ENCODE data around the gene ACOT11.

DNA sequence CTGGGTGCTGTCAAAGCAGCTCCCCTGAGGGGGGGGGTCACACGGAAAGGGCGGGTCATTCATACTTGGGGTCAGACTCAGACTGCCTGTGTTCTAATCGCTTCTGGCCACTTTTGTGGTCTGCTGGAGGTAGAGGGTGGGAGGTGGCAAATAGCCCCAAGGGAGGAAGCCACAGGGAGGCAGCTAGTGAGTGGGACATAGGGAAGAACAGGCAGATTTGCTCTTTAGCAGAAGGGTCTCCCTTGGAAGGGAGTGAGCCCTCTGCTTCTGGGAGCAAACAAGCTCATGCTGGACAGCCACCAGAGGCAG lies 24.5 kb downstream of the ACOT11 start:
- TF ChIP-seq, protein P1, sequence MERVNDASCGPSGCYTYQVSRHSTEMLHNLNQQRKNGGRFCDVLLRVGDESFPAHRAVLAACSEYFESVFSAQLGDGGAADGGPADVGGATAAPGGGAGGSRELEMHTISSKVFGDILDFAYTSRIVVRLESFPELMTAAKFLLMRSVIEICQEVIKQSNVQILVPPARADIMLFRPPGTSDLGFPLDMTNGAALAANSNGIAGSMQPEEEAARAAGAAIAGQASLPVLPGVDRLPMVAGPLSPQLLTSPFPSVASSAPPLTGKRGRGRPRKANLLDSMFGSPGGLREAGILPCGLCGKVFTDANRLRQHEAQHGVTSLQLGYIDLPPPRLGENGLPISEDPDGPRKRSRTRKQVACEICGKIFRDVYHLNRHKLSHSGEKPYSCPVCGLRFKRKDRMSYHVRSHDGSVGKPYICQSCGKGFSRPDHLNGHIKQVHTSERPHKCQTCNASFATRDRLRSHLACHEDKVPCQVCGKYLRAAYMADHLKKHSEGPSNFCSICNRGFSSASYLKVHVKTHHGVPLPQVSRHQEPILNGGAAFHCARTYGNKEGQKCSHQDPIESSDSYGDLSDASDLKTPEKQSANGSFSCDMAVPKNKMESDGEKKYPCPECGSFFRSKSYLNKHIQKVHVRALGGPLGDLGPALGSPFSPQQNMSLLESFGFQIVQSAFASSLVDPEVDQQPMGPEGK (CRISPR knock-in tag; IDR thresholded peaks at IDR 0.05; ENCODE audit: borderline replicate concordance) = no peak
- no peak for TF ChIP-seq ARNTL (CRISPR knock-in tag; IDR thresholded peaks at IDR 0.05; ENCODE audit: borderline replicate concordance, low read depth)
- TF ChIP-seq ZFP30 (CRISPR knock-in tag; IDR thresholded peaks at IDR 0.05) = no peak
- no peak for TF ChIP-seq RARB (CRISPR knock-in tag; IDR thresholded peaks at IDR 0.05)
- no peak for TF ChIP-seq ZC3H10 (CRISPR knock-in tag; IDR thresholded peaks at IDR 0.05)
- TF ChIP-seq ZFP3 (CRISPR knock-in tag; IDR thresholded peaks at IDR 0.05) = no peak
- TF ChIP-seq ZNF70 (CRISPR knock-in tag; IDR thresholded peaks at IDR 0.05) = no peak
